Left lung (tissue), 10 donors: ENCODE data around the gene ABAT. TPM values are rescaled to one million over a fixed set of nuclear protein-coding genes. Genes with fewer than 3 reads are reported as not detected.
A peak's percentile ranks its signal among the peaks of the same experiment; 100 is the strongest.

Experiments used
- ATAC-seq: fragments of 200-7000 bp; cut with Tn5 transposase; one replicate; pipeline ENCODE4 v1.9.1; 2020; ENCODE audit warnings: moderate library complexity
- DNase-seq, 4 donors: peaks; one replicate each; pipeline ENCODE4 v3.0.0-alpha.2; 2013 to 2020
- H3K27ac ChIP-seq, 2 donors: fragments of 200-600 bp; sonication (generic) in 1 of 2; one replicate each; pipeline versions ENCODE4 v1.5.0 to v1.8.0; 2020 to 2021
- H3K27me3 ChIP-seq, 2 donors: fragments of 200-600 bp; sonication (generic) in 1 of 2; one replicate each; pipeline versions ENCODE4 v1.5.0 to v1.8.0; 2020 to 2021
- H3K36me3 ChIP-seq, 2 donors: fragments of 200-600 bp; sonication (generic) in 1 of 2; one replicate each; pipeline versions ENCODE4 v1.5.0 to v1.8.0; 2020 to 2021
- H3K4me1 ChIP-seq, 2 donors: fragments of 200-600 bp; one replicate each; pipeline ENCODE4 v1.8.0; 2021
- H3K4me3 ChIP-seq, 2 donors: fragments of 200-600 bp; sonication (generic) in 1 of 2; one replicate each; pipeline versions ENCODE4 v1.5.0 to v1.8.0; 2020 to 2021; ENCODE audit warnings: mild to moderate bottlenecking in 1 of 2
- H3K9me3 ChIP-seq, 2 donors: fragments of 200-600 bp; sonication (generic) in 1 of 2; one replicate each; pipeline versions ENCODE4 v1.5.0 to v1.8.0; 2020 to 2021
- CTCF ChIP-seq, 2 donors: fragments of 200-600 bp; sonication (generic) in 1 of 2; IDR thresholded peaks; one replicate each; pipeline versions ENCODE4 v1.5.0 to v1.8.0; 2021; ENCODE audit warnings: antibody characterized with exemption in 2 of 2
- intact Hi-C, 2 donors: fragments of 100-400 bp; cut with DNase I; formaldehyde crosslinking; loops; one replicate each; pipeline versions ENCODE4 v1.11.2 to v1.14.2; 2022
- polyA plus RNA-seq, 6 donors: library from polyadenylated mRNA; unstranded; fragments of 120-200 nt; gene quantifications; one replicate each; pipeline ENCODE4 v1.2.1, GENCODE V29; 2013; ENCODE audit not compliant: insufficient read length in 6 of 6
- total RNA-seq, 2 donors: library from RNA; stranded (reverse); fragmentation: NEBNext Ultra II Directional; extraction: Animal tissue kit (Norgen Biotek cat#: 25700); gene quantifications; one replicate each; pipeline ENCODE4 v1.2.1, GENCODE V29; 2021
- donor health status: DM: no; HTN: yes; CAD: no.
- donor health status: DM: no; HTN: no; CAD: no.

The ABAT gene
- total and polyA plus RNA-seq, 8 donors: 8.0 to 42.6 (median 35.3) TPM

GRCh38 chr16:8727131-8727806 lies 52.9 kb downstream of the ABAT start:
- DNase-seq (no peak), ATAC-seq (no peak)
- H3K4me1 ChIP-seq: peaks cover 0 to 9% of the 10 kb centered on the region in 2 donors
- no peaks in the 10 kb centered on the region for H3K27me3 ChIP-seq
- no peak for TF ChIP-seq CTCF (IDR thresholded peaks at IDR 0.05)
- intact Hi-C loops: no loop called here
- H3K27ac ChIP-seq: no peak overlapping the region
- H3K4me3 ChIP-seq: no peak overlapping the region
- no peaks in the 10 kb centered on the region for H3K9me3 ChIP-seq
- no peaks in the 10 kb centered on the region for H3K36me3 ChIP-seq

- no peak for DNase-seq
- Histone ChIP-seq H3K36me3 (no peaks in the 10 kb centered on the region), H3K27ac (no peak overlapping the region), H3K4me1 (peaks cover 0 to 9% of the 10 kb centered on the region in 2 donors), H3K9me3 (no peaks in the 10 kb centered on the region), H3K27me3 (no peaks in the 10 kb centered on the region), H3K4me3 (no peak overlapping the region)
- no peak for TF ChIP-seq CTCF (IDR thresholded peaks at IDR 0.05)
- ATAC-seq: no peak
- intact Hi-C loops: no loop called here
Measured at GRCh38 chr16:8727857-8728618, 53.6 kb downstream of the ABAT start.

GRCh38 chr16:8729779-8730334 lies 55.4 kb downstream of the ABAT start:
- intact Hi-C loops: no loop called here
- no peak for TF ChIP-seq CTCF (IDR thresholded peaks at IDR 0.05)
- Histone ChIP-seq H3K36me3 (no peaks in the 10 kb centered on the region), H3K4me3 (no peak overlapping the region), H3K27me3 (no peaks in the 10 kb centered on the region), H3K4me1 (peaks cover 0 to 9% of the 10 kb centered on the region in 2 donors), H3K27ac (no peak overlapping the region), H3K9me3 (no peaks in the 10 kb centered on the region)
- ATAC-seq (peak; percentile 42), DNase-seq (no peak)

- no peak overlapping the region for H3K4me3 ChIP-seq
- H3K9me3 ChIP-seq: no peaks in the 10 kb centered on the region
- TF ChIP-seq CTCF (IDR thresholded peaks at IDR 0.05): no peak
- no peaks in the 10 kb centered on the region for H3K27me3 ChIP-seq
- intact Hi-C loops: no loop called here
- no peak overlapping the region for H3K27ac ChIP-seq
- no peak for DNase-seq
- no peaks in the 10 kb centered on the region for H3K36me3 ChIP-seq
- peaks cover 0 to 9% of the 10 kb centered on the region in 2 donors for H3K4me1 ChIP-seq
- no peak for ATAC-seq
Measured at GRCh38 chr16:8730335-8730915, 56.0 kb downstream of the ABAT start.
